B cell (primary cell): ENCODE data around the gene HPCA. TPM values are rescaled to one million over a fixed set of nuclear protein-coding genes. Genes with fewer than 3 reads are reported as not detected.

ENCODE experiments used
- ATAC-seq: fragments of 200-7000 bp; cut with Tn5 transposase; one replicate; pipeline ENCODE4 v1.10.0; 2021; ENCODE audit warnings: low read depth, mild to moderate bottlenecking, moderate number of reproducible peaks, moderate library complexity
- CTCF ChIA-PET: fragments of 350-600 bp; sonication (Branson Sonifier 250); formaldehyde crosslinking; loops from one replicate; lab custom pipeline; 2021; ENCODE audit warnings: antibody characterized with exemption, inconsistent platforms; lab: Charles Lee
- POLR2A ChIA-PET: fragments of 350-600 bp; sonication (Branson Sonifier 250); formaldehyde crosslinking; loops from one replicate; lab custom pipeline; 2021; ENCODE audit warnings: antibody characterized with exemption; lab: Charles Lee
- DNase-seq: peaks from one replicate; pipeline ENCODE4 v3.0.0; 2013
- H2AFZ ChIP-seq: 2 replicates; pipeline ENCODE4 v1.6.1; 2012; ENCODE audit warnings: mild to moderate bottlenecking, low read depth, low read length; ENCODE audit not compliant: insufficient read depth, poor library complexity, severe bottlenecking
- H3K27ac ChIP-seq, 2 donors: 1 replicate in 1 of 2; 2 replicates in 1 of 2; pipeline ENCODE4 v1.5.1; 2012 to 2013; ENCODE audit warnings: low read length in 2 of 2, mild to moderate bottlenecking in 2 of 2, moderate library complexity in 1 of 2
- H3K27me3 ChIP-seq, 4 experiments: fragments of 200-600 bp in 1 of 4; sonication (generic) in 1 of 4; replicated peaks in 1 of 4; 1 replicate in 2 of 4; 2 replicates in 2 of 4; pipeline versions ENCODE4 v1.6.1 to v1.7.0; 2013 to 2016; ENCODE audit warnings: low read length in 3 of 4, mild to moderate bottlenecking in 2 of 4, mixed read lengths in 1 of 4, moderate library complexity in 1 of 4; ENCODE audit not compliant: insufficient read depth in 4 of 4, control insufficient read depth in 3 of 4; ENCODE audit errors: control extremely low read depth in 1 of 4
- H3K36me3 ChIP-seq, 2 experiments: replicated peaks in 1 of 2; 1 replicate in 1 of 2; 2 replicates in 1 of 2; pipeline versions ENCODE4 v1.6.1 to v1.7.1; 2013; ENCODE audit warnings: low read length in 1 of 2; ENCODE audit not compliant: insufficient read depth in 2 of 2, control insufficient read depth in 1 of 2; ENCODE audit errors: control extremely low read depth in 1 of 2, extremely low read depth in 1 of 2
- H3K4me1 ChIP-seq, 2 donors: fragments of 200-600 bp in 1 of 2; sonication (generic) in 1 of 2; 1 replicate in 1 of 2; 2 replicates in 1 of 2; pipeline versions ENCODE4 v1.5.1 to v1.6.1; 2013 to 2017; ENCODE audit warnings: low read length in 2 of 2; ENCODE audit not compliant: control insufficient read depth in 2 of 2, insufficient read depth in 2 of 2
- H3K4me2 ChIP-seq: replicated peaks from 2 replicates; pipeline ENCODE3; 2012; ENCODE audit warnings: mild to moderate bottlenecking, low read depth, low read length; ENCODE audit not compliant: poor library complexity, severe bottlenecking
- H3K4me3 ChIP-seq, 5 experiments: fragments of 200-600 bp in 1 of 5; sonication (generic) in 1 of 5; 1 replicate in 3 of 5; 2 replicates in 2 of 5; pipeline versions ENCODE4 v1.5.1 to v1.7.0; 2011 to 2016; ENCODE audit warnings: low read length in 4 of 5, mild to moderate bottlenecking in 4 of 5, low read depth in 2 of 5, control low read depth in 1 of 5, moderate library complexity in 1 of 5; ENCODE audit not compliant: insufficient read depth in 1 of 5; ENCODE audit errors: control extremely low read depth in 1 of 5, extremely low read depth in 1 of 5
- H3K79me2 ChIP-seq: fragments of 200-600 bp; sonication (generic); one replicate; pipeline ENCODE4 v1.6.0; 2016; ENCODE audit warnings: low read length; ENCODE audit not compliant: control insufficient read depth, insufficient read depth
- H3K9ac ChIP-seq: fragments of 200-600 bp; sonication (generic); 2 replicates; pipeline ENCODE4 v1.6.1; 2017; ENCODE audit warnings: mild to moderate bottlenecking, low read length, moderate library complexity
- H3K9me3 ChIP-seq, 3 donors: one replicate each; pipeline versions ENCODE4 v1.6.1 to v1.7.1; 2013; ENCODE audit warnings: low read length in 2 of 3; ENCODE audit not compliant: control insufficient read depth in 2 of 3, insufficient read depth in 1 of 3; ENCODE audit errors: control extremely low read depth in 1 of 3
- H4K20me1 ChIP-seq: 2 replicates; pipeline ENCODE4 v1.6.0; 2012; ENCODE audit warnings: mild to moderate bottlenecking, low read length; ENCODE audit not compliant: insufficient read depth, control insufficient read depth, poor library complexity, severe bottlenecking
- H3K27ac Mint-ChIP-seq: one replicate; pipeline ENCODE4 v1.8.0; 2021; ENCODE audit warnings: mixed read lengths
- H3K27me3 Mint-ChIP-seq: one replicate; pipeline ENCODE4 v1.8.0; 2021; ENCODE audit warnings: mixed read lengths
- H3K4me1 Mint-ChIP-seq: one replicate; pipeline ENCODE4 v1.8.0; 2021; ENCODE audit warnings: mixed read lengths
- H3K4me3 Mint-ChIP-seq: one replicate; pipeline ENCODE4 v1.8.0; 2021; ENCODE audit warnings: mixed read lengths
- H3K9me3 Mint-ChIP-seq: one replicate; pipeline ENCODE4 v1.8.0; 2022; ENCODE audit warnings: mixed read lengths; ENCODE audit not compliant: insufficient read depth
- CTCF ChIP-seq: fragments of 200-600 bp; IDR thresholded peaks from one replicate; pipeline ENCODE4 v1.8.0; 2022; ENCODE audit warnings: antibody characterized with exemption, mild to moderate bottlenecking
- EZH2 ChIP-seq: IDR thresholded peaks from 2 replicates; pipeline ENCODE4 v1.6.1; 2012; ENCODE audit warnings: borderline replicate concordance, low read depth, mild to moderate bottlenecking, moderate library complexity, low read length; ENCODE audit not compliant: insufficient read depth, poor library complexity, severe bottlenecking
- WGBS: methylation state at CpG from one replicate; pipeline ENCODE4 v1.1.5; 2013; ENCODE audit warnings: missing lambda C conversion rate; ENCODE audit not compliant: insufficient coverage; 5-methylcytosine and 5-hydroxymethylcytosine counted together
- intact Hi-C: fragments of 100-400 bp; cut with micrococcal nuclease; formaldehyde crosslinking; loops from one replicate; pipeline ENCODE4 v1.10.0; 2022
- polyA plus RNA-seq: library from polyadenylated mRNA; depleted of rRNA; stranded (reverse); fragments of >200 nt; gene quantifications from 2 replicates; pipeline ENCODE4 v1.2.3, GENCODE V29; 2012
- total RNA-seq, 2 donors: library from RNA; stranded (reverse); fragments of 120-200 nt in 1 of 2; gene quantifications; 1 replicate in 1 of 2; 2 replicates in 1 of 2; pipeline versions ENCODE4 v1.2.3 to v1.2.4, GENCODE V29; 2013 to 2022

HPCA gene
- total and polyA plus RNA-seq, 2 donors (not counting 1 experiment from before 2014, with no cell fraction given), result 0.06 TPM; not detected in 1

- DNase-seq (no peak), ATAC-seq (no peak)
- POLR2A ChIA-PET, result no interaction called here
- H3K4me3 Mint-ChIP-seq, result no peak overlapping the region
- CTCF ChIA-PET, result interaction anchor here (0.9 to 15.0 kb wide), 3 partner anchors 77 to 166 kb away, joined by 3 to 205 read pairs (median 118); partner anchors contain the start of gene AZIN2
- Histone ChIP-seq H4K20me1 (no peaks in the 10 kb centered on the region), H2AFZ (no peak overlapping the region), H3K36me3 (no peaks in the 10 kb centered on the region), H3K9me3 (peaks cover 0 to 2% (median 0%) of the 10 kb centered on the region in 3 donors), H3K4me2 (no peak overlapping the region), H3K27ac (no peak overlapping the region), H3K9ac (no peak overlapping the region), H3K4me1 (peaks cover 16 to 17% of the 10 kb centered on the region in 2 donors), H3K79me2 (no peaks in the 10 kb centered on the region), H3K27me3 (peaks cover 0 to 20% (median 12%) of the 10 kb centered on the region in 4 experiments), H3K4me3 (no peak overlapping the region)
- H3K27ac Mint-ChIP-seq, result no peak overlapping the region
- peaks cover 29% of the 10 kb centered on the region for H3K27me3 Mint-ChIP-seq
- TF ChIP-seq CTCF, result no peak
- TF ChIP-seq EZH2, result no peak
- WGBS, result no CpG with 5 or more reads among the region's 2 CpGs
- H3K9me3 Mint-ChIP-seq, result peaks cover 5% of the 10 kb centered on the region
- H3K4me1 Mint-ChIP-seq, result peaks cover 12% of the 10 kb centered on the region
- intact Hi-C loops, result no loop called here
Observed at GRCh38 chr1:32929366-32929765, 43.1 kb downstream of the HPCA start.

GRCh38 chr1:32931760-32932159 lies 45.5 kb downstream of the HPCA start:
- no peaks in the 10 kb centered on the region for H3K4me1 ChIP-seq
- no peaks in the 10 kb centered on the region for H3K4me1 Mint-ChIP-seq
- ChIA-PET CTCF (interaction anchor here (0.6 to 15.0 kb wide), 12 partner anchors 9 to 153 kb away, joined by 3 to 205 read pairs (median 7); partner anchors contain the start of gene AZIN2), POLR2A (interaction anchor here (0.5 kb wide), 1 partner anchor 11 kb away, joined by 3 read pairs; no protein-coding TSS in a partner anchor)
- TF ChIP-seq EZH2 (no peak), CTCF (no peak)
- no peak overlapping the region for H3K4me3 ChIP-seq
- H3K4me3 Mint-ChIP-seq, result no peak overlapping the region
- intact Hi-C loops, result no loop called here
- H3K27ac Mint-ChIP-seq, result no peak overlapping the region
- H2AFZ ChIP-seq, result no peak overlapping the region
- H3K27ac ChIP-seq, result no peak overlapping the region
- peaks cover 0 to 2% (median 0%) of the 10 kb centered on the region in 3 donors for H3K9me3 ChIP-seq
- ATAC-seq (no peak), DNase-seq (no peak)
- H3K36me3 ChIP-seq, result peaks cover 0 to 9% of the 10 kb centered on the region in 2 experiments
- peaks cover 5% of the 10 kb centered on the region for H3K9me3 Mint-ChIP-seq
- no peaks in the 10 kb centered on the region for H4K20me1 ChIP-seq
- peaks cover 7% of the 10 kb centered on the region for H3K27me3 Mint-ChIP-seq
- no peak overlapping the region for H3K4me2 ChIP-seq
- H3K79me2 ChIP-seq, result no peaks in the 10 kb centered on the region
- WGBS, result 78% methylated on average over 1 of the region's 1 CpG
- H3K9ac ChIP-seq, result no peak overlapping the region
- H3K27me3 ChIP-seq, result no peaks in the 10 kb centered on the region
